ENCODE data around the gene ZNF750.

The ZNF750 gene

DNA sequence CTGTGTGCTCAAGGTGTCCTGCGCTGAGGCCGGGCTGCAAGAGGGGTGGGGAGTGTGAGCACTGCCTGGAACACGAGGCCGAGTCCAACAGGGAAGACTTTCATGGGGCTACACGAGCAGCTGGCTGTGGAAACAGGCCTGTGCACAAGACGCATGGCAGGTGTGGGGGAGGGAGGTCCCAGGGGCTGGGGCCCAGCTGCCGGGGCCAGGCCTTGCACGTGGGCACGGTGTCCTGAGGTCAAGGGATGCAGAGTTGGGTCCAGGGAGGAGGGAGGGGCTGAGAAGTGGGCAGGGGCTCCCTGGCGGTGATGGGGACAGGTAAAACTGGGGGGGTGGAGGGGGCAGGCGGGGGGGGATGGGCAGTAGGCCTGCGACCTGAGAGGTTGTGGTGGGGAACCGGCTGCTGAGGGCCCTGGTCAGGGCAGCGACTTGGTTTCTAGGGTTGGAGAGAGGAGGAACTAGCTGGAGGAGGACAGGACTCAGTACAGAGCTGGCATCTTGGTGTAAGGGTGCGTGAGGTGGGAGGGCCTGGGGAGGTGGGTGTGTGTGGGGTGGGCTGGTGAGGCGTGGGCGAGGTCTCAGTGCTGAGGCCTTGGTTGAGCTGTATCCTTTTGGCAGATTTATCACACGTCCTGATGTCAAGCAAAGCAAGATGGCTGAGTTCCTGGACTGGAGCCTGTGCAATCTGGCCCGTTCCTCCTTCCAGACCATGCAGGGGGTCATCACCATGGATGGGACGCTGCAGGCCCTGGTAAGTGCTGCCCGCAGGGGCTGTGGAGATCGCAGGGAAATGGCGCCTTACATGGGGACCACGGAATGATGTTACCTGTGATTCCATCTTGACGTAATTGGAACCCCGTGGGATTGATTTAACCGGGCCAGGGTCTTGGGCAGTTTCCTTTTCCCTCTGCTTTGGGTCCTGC is 58.6 kb downstream of the ZNF750 start:
- in situ Hi-C loops (cut with HindIII; ENCODE audit: low sequenced_read_pairs): no loop called here
- TF ChIP-seq, protein P1, sequence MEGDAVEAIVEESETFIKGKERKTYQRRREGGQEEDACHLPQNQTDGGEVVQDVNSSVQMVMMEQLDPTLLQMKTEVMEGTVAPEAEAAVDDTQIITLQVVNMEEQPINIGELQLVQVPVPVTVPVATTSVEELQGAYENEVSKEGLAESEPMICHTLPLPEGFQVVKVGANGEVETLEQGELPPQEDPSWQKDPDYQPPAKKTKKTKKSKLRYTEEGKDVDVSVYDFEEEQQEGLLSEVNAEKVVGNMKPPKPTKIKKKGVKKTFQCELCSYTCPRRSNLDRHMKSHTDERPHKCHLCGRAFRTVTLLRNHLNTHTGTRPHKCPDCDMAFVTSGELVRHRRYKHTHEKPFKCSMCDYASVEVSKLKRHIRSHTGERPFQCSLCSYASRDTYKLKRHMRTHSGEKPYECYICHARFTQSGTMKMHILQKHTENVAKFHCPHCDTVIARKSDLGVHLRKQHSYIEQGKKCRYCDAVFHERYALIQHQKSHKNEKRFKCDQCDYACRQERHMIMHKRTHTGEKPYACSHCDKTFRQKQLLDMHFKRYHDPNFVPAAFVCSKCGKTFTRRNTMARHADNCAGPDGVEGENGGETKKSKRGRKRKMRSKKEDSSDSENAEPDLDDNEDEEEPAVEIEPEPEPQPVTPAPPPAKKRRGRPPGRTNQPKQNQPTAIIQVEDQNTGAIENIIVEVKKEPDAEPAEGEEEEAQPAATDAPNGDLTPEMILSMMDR (IDR thresholded peaks at IDR 0.05; ENCODE audit: low read depth, low read length, missing control alignments): no peak
- H3K4me3 ChIP-seq (ENCODE audit: low read depth, low read length): no peak overlapping the region
- no peak for DNase-seq (ENCODE audit: low read depth)

DNA sequence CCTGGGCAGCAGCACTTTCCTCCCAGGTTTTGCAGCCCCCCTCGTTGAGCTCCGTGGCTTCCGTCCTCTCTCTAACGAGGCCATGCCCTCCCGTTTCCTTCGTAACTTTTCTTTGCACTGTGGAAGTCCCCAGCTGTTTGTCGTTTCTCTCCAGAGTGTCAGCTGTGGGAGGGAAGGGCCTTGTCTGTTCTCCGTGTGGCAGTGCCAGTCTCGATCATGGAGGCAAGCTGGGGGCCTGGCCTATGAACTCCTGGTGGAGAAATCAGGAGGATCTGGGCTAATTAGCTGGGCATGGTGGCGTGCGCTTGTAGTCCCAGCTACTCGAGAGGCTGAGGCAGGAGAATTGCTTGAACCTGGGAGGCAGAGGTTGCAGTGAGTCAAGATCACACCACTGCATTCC is 59.6 kb downstream of the ZNF750 start:
- TF ChIP-seq, protein P1 (IDR thresholded peaks at IDR 0.05; ENCODE audit: low read depth, low read length, missing control alignments): no peak
- no peak for DNase-seq (ENCODE audit: low read depth)
- no peak overlapping the region for H3K4me3 ChIP-seq (ENCODE audit: low read depth, low read length)
- in situ Hi-C loops (cut with HindIII; ENCODE audit: low sequenced_read_pairs): no loop called here

DNA sequence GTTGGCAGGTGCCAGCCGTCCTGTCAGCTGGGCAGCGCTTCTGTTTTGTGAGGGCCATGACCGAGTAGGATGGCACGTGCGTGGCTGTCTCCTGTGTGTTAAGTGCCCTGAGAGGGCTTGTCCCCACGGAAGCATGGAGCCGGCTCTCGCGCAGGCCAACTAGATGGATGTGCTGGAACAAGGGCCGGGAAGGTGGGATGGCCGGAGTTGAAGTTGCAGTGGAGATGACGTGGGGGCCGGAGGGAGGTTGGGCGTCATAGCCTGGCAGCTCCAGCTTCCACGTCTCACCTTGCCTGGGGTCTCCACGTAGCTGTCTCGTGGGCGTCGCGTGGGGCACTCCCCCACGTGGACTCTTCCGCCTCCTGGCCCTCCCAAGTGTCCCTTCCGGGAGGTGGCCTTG is 60.3 kb downstream of the ZNF750 start:
- no peak for DNase-seq (ENCODE audit: low read depth)
- in situ Hi-C loops (cut with HindIII; ENCODE audit: low sequenced_read_pairs): no loop called here
- TF ChIP-seq, protein P1 (IDR thresholded peaks at IDR 0.05; ENCODE audit: low read depth, low read length, missing control alignments): no peak
- H3K4me3 ChIP-seq (ENCODE audit: low read depth, low read length): no peak overlapping the region

All from astrocyte of the cerebellum (primary cell).